ENCODE results near the gene KMT2C.
A peak's percentile ranks its signal among the peaks of the same experiment; 100 is the strongest.

KMT2C gene

DNA sequence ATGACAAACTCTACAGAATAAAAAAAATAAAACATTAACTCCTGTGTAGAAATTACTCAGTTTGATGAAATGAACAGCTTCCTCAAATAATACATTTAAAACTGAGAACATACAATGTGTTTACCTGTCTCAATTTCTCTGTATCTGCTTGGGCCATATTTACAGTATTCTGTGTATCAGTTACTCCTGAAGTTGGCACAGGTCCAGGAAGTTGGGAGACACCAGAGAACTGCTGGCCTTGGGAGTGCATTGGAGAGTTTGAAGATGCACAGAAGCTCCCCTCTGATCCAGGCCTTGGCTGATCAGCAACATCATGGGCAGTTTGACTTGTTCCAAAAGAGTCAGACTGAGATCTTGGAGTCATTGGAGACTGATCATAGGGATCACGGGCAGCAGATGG is 255.2 kb downstream of the KMT2C start:
- DNase-seq: no peak

DNA sequence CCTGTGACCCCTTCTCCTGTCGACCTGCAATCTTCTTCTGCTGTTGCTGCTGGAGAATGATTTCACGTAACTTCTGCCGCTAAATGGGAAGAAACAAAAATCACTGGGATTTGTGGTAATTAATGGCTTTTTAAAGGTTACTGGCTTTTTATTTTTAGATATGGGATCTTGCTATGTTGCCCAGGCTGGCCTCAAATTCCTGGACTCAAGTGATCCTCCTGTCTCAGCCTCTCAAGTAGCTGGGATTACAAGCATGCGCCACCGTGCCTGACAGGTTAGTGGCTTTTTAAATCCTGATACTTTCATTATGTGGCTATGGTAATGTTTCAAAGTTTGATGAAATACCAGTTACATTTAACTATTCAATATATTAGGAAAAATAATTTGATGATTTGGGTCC is 255.8 kb downstream of the KMT2C start:
- no peak for DNase-seq

DNA sequence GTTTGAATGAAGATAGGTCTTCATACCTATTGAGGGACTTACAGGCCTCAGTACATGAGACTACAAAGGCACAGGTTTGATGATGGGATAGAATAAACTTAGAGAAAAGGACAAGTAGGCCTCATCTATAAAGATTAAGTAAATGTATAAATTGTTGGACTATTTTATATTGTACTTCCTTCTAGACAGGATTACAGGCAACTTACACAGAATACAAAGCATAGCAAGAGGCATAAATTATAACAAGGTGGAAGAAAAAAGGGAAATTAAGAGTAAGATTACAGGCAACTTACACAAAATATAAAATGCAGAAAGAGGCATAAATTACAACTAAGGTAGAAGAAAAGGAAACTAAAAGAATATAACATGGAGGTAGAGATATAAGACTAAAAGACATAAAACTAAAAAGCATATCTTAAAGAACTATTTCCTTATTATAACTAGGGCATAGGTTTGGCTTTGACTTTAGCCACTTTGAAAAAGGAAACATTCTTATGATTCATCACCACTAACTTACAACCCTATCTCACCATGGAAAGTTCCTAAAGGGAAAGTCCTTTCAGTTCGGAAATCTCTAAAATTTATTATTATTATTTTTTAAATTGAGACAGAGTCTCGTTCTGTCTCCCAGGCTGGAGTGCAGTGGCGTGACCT is 257.3 kb downstream of the KMT2C start:
- no peak for DNase-seq

GRCh38 chr7:152177681-152178404 is 258.0 kb downstream of the KMT2C start:
- DNase-seq: no peak

- DNase-seq: no peak
These were observed 259.0 kb downstream of the KMT2C start for GRCh38 chr7:152176797-152177196.

DNA sequence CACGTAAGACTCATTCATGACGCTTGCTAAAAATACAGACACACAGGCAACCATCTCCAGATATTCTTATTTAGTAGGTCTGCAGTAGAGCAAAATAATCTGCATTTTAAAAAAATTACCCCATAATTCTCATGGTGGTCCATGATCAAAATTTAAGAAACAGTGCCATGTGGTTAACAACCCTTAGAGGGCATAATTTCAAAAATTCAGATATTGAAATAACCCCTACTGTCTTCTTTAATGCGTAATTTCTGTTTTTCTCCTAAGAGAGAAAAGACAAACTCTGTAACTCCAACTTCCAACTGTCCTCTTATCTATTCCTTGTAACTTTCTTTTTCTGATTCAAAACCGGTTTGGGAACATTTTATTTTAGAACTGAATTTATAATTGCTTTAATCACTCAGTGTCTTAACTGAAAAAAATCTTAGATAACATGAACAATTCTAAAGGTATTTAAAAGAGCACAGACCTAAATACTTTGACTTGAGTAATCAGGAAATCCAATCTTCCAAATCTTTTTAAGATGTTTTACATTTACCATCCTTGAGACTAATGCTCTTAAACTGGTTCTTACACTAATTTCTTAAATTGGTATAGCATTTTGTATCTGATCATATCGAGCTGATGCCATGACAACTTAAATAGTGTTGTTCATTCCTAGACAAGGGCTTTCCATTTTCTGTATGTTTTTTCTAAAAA is 262.3 kb downstream of the KMT2C start:
- no peak for DNase-seq

GRCh38 chr7:152162287-152162686 is 273.5 kb downstream of the KMT2C start:
- no peak for DNase-seq

- DNase-seq: no peak
These were observed 274.6 kb downstream of the KMT2C start for GRCh38 chr7:152161171-152161570.

- DNase-seq: no peak
These were observed 276.8 kb downstream of the KMT2C start for GRCh38 chr7:152158801-152159587.

DNA sequence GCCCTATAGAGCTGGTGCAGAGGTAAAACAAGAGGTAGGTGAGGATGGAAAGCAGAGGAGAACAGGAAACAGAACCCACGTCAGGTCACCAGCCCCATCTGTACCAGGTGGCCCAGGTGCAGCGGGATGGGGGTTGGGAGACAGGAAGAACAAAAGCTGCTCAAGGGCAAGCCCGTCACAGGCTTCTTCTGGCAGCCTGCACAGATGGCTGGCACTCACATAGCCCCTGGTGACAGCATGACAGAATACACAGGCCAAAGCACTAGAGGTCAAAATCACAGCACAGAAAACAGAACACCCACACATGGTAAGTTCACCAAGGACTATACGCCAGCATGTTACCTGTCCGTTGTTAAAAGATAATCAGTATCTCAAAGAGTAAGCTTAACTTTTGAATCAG is 283.5 kb downstream of the KMT2C start:
- no peak for DNase-seq

DNA sequence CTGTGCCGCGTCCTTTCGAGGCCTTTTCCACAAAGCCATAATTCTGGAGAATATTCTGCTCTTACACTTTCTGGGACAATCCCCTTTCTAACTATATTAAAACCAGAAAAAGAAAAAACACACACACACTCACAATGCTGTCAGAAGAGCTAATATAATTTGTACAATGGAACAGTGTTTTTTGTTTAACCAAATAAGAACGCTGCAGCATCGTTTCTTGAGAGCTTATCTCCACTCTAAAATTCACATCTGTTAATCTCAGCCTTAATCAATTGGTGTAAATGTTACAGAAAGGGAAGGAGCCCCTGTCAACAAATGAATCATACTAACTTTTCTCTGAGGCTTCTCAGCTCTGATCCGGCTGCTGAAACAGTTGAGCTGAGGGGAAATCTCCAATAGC is 286.4 kb downstream of the KMT2C start:
- no peak for DNase-seq

- no peak for DNase-seq
These were observed 287.1 kb downstream of the KMT2C start for GRCh38 chr7:152148706-152149105.

DNA sequence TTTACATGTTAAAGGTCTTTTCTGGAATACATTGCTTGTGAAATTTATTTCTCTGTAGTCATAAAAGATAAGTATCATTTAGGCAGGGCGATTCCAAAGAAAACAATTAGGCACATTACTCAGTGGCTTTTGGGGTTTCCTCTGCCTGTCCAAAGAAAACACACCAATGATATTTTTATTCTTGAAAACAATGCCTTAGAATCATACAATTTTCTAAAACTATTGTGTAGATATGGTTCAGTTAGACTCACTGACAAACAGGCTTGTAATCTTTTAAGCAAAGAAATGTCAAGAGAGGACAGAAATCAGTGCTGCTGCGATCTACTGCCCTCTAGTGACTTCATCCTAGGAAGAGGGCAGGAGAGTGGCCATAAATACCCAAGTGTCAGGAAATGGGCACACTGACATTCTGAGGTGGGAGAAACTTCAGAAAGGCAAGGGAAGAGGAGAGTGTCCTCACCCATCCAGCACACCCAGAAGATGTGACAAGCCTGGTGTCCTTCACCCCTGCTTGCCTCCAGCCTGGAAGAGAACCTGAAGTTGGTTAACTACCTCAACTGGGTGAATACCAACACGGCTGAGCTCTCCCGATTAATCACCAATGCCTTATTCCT is 289.8 kb downstream of the KMT2C start:
- DNase-seq: peak; percentile 19

GRCh38 chr7:152144557-152145245 is 291.1 kb downstream of the KMT2C start:
- no peak for DNase-seq

DNA sequence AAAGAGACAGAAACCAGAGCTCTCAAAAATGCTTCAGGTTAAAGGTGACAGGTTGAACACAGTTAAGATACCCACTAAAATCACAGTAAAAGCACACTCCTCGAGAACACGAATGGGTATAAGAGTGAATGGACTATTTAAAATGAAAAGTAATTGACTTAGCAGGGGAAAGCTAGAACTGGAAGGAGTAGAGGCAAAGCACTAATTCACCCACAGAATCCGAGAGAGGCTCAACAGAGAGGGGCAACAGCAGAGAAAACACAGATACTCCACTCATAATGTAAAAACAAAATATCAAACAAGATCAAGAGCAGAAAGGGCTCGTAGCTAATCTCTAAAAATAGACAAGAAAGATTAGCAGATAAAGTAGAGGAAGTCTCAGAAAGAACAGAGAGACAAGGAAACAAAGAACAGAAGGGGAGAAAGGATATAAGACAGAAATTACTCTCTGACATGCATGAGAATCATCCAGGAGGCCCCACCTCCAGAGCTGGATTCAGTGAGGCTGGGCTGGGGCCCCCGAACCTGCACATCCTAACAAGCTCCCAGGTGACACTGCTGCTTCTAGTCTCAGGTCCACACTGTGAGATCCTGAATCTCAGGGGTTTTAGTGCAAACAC is 292.7 kb downstream of the KMT2C start:
- no peak for DNase-seq

- DNase-seq: no peak
These were observed 295.2 kb downstream of the KMT2C start for GRCh38 chr7:152140560-152140959.

DNA sequence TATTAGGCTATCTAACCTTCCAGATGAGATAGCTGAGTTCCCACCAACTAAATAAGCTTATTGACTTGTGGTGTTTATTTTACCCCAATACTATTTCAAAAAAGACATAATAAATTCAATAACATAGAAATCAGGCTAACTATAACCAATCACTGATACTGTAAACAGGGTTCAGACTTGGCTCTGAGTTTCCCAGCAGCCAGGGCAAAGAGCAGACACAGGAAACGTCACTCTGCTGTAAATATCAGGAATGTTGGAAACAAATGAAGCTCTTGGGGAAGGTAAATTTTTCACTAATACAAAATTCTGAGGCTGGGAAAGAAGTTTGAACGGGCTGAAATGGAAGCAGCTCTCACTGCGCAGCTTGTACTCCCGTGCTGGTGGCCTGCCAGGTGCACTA is 295.7 kb downstream of the KMT2C start:
- DNase-seq: no peak

GRCh38 chr7:152137476-152138025 is 298.3 kb downstream of the KMT2C start:
- no peak for DNase-seq

DNA sequence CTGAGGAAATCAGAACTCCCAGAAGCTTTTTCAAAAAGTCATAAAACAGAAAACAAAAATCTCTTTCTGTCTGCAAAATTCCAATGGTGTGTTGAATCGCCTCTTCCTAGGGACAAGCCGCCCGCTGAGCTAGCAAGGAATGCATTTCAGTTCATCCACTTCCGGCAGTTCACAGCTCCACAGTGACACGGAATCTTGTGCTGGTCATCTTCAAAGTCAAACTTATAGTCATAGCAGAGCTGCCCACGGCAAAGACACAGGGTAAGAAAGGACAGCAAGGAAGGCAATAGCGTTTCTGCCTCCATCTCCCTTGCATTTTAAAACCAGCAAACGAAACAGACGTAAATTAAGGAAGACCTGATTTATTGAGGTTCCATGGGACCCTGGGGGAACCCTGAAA is 299.1 kb downstream of the KMT2C start:
- DNase-seq: no peak

DNA sequence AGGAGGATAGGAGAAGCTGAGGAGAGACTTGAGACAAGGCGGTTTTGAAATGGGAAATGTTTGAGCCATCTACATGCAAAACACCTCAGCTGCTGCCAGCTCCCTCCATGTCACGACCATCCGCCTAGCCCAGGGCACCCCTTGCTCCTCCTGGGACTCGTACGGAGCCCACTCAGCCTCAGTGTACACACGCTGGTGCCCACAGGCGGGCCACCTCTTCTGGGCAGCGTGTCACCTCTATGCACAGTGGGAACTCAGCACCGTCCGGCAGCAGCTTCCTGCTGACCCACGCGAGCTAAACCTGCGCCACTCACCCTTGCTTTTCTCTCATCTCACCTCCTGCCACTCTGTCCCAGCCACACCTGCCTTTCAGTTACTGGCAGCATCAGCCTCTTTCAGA is 302.0 kb downstream of the KMT2C start:
- no peak for DNase-seq

- DNase-seq: no peak
These were observed 303.0 kb downstream of the KMT2C start for GRCh38 chr7:152132812-152133211.

All from activated naive CD4-positive, alpha-beta T cell treated with Interleukin-2 at 50 U/mL for 16 hours (primary cell).